G401 (cell line): ENCODE results near the gene PRKN. TPM values are rescaled to one million over a fixed set of nuclear protein-coding genes. Genes with fewer than 3 reads are reported as not detected.

Experiments used
- DNase-seq: peaks from one replicate; pipeline ENCODE4 v3.0.0-alpha.2; 2015; ENCODE audit warnings: low spot score
- in situ Hi-C: cut with HindIII; loops from 2 replicates; pipeline ENCODE4 v1.10.0; 2016; ENCODE audit warnings: low sequenced_read_pairs, mixed read lengths
- total RNA-seq: library from RNA; depleted of rRNA; stranded (reverse); fragments of >200 nt; shearing (Covaris generic); gene quantifications from 2 replicates; pipeline ENCODE4 v1.2.3, GENCODE V29; 2014; rRNA removed

The PRKN gene
- 0.18 and 1.1 TPM in 2 replicates for total RNA-seq

GRCh38 chr6:162727322-162728182, at the start of gene PRKN, which contains the start of gene PACRG:
Gene PRKN (minus strand): TSS chr6:162727766.
Gene PACRG (plus strand): TSS chr6:162727974.
- peak; percentile 99 for DNase-seq
- in situ Hi-C loops = no loop called here

GRCh38 chr6:162777091-162777490, 49.5 kb upstream of the PRKN start:
- in situ Hi-C loops = no loop called here

GRCh38 chr6:162773996-162774395, 46.4 kb upstream of the PRKN start:
- in situ Hi-C loops = no loop called here
- DNase-seq = no peak

More at GRCh38 chr6:162777091-162777490, 49.5 kb upstream of the PRKN start:
- no peak for DNase-seq

GRCh38 chr6:162772466-162772865, 44.9 kb upstream of the PRKN start:
- DNase-seq = no peak
- in situ Hi-C loops = no loop called here

- in situ Hi-C loops = no loop called here
Observed at GRCh38 chr6:162770955-162771354, 43.4 kb upstream of the PRKN start.

GRCh38 chr6:162770136-162770535, 42.6 kb upstream of the PRKN start:
- no peak for DNase-seq
- in situ Hi-C loops = no loop called here

More at GRCh38 chr6:162770955-162771354, 43.4 kb upstream of the PRKN start:
- no peak for DNase-seq

GRCh38 chr6:162753775-162754174, 26.2 kb upstream of the PRKN start:
- in situ Hi-C loops = no loop called here
- DNase-seq = no peak

- no peak for DNase-seq
- in situ Hi-C loops = no loop called here
Observed at GRCh38 chr6:162751211-162751859, 23.8 kb upstream of the PRKN start.

- no peak for DNase-seq
Observed at GRCh38 chr6:162750776-162751175, 23.2 kb upstream of the PRKN start.

GRCh38 chr6:162736961-162737360, 9.4 kb upstream of the PRKN start:
- no peak for DNase-seq
- in situ Hi-C loops = no loop called here

More at GRCh38 chr6:162750776-162751175, 23.2 kb upstream of the PRKN start:
- in situ Hi-C loops = no loop called here

- in situ Hi-C loops = no loop called here
- no peak for DNase-seq
Observed at GRCh38 chr6:162733489-162733888, 5.9 kb upstream of the PRKN start.

- in situ Hi-C loops = no loop called here
- DNase-seq = no peak
Observed at GRCh38 chr6:162730502-162730901, 2.9 kb upstream of the PRKN start.

- DNase-seq = no peak
- in situ Hi-C loops = no loop called here
Observed at GRCh38 chr6:162728706-162729105, 1.1 kb upstream of the PRKN start.

GRCh38 chr6:162728197-162728596, 631 bp upstream of the PRKN start:
- DNase-seq = peak; percentile 40
- in situ Hi-C loops = no loop called here

GRCh38 chr6:162726947-162727321, 632 bp downstream of the PRKN start:
- peak; percentile 38 for DNase-seq
- in situ Hi-C loops = no loop called here

GRCh38 chr6:162722633-162723032, 4.9 kb downstream of the PRKN start:
- in situ Hi-C loops = no loop called here
- DNase-seq = no peak

GRCh38 chr6:162722226-162722625, 5.3 kb downstream of the PRKN start:
- in situ Hi-C loops = no loop called here

GRCh38 chr6:162721404-162721687, 6.2 kb downstream of the PRKN start:
- DNase-seq = no peak
- in situ Hi-C loops = no loop called here

More at GRCh38 chr6:162722226-162722625, 5.3 kb downstream of the PRKN start:
- DNase-seq = no peak

GRCh38 chr6:162719528-162719927, 8.0 kb downstream of the PRKN start:
- DNase-seq = no peak
- in situ Hi-C loops = no loop called here

- no peak for DNase-seq
- in situ Hi-C loops = no loop called here
Observed at GRCh38 chr6:162715601-162716000, 12.0 kb downstream of the PRKN start.
